Measurements from ENCODE around the gene GLIS2.
A peak's percentile ranks its signal among the peaks of the same experiment; 100 is the strongest.

GLIS2 gene

DNA sequence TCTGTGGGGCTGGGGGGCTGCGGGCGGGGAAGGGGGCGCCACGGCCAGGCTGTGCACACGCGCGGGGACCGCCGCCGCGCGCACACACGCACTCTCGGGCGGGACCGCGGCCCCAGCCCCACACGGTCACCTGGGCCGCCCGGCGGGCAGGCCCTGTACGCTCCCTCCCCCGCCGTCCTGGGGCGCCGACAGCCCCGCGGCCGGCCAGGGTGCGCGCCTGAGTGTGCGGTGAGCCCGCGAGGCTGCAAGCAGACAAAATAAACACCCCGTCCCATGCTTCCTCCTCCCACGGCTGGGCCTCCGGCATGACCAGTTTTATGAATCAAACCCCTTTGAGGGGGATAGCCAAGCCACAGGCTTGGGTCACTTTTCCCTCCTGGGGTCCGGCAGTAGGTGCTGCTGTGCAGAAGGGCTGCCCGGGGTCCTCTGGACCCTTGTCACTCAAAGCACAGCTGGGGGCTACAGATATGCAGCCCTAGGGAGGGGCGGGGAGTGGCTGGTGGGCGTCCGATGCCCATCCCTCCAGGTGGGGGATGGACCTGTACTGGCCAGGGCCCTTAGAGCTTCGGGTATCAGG is 56.2 kb downstream of the GLIS2 start:
- H3K4me3 ChIP-seq (replicated peaks; ENCODE audit: low read depth, low read length), result peak overlapping the region; percentile 97
- no peak for TF ChIP-seq CTCF (IDR thresholded peaks at IDR 0.05; ENCODE audit: low read length, missing control alignments)
- DNase-seq (ENCODE audit: low read depth), result no peak

- DNase-seq (ENCODE audit: low read depth), result peak; percentile 56
- peak overlapping the region; percentile 97 for H3K4me3 ChIP-seq (replicated peaks; ENCODE audit: low read depth, low read length)
- TF ChIP-seq CTCF (IDR thresholded peaks at IDR 0.05; ENCODE audit: low read length, missing control alignments), result no peak
Observed at GRCh38 chr16:4372578-4373355, 56.9 kb downstream of the GLIS2 start.

GRCh38 chr16:4373356-4373908 is 57.6 kb downstream of the GLIS2 start:
- TF ChIP-seq CTCF (IDR thresholded peaks at IDR 0.05; ENCODE audit: low read length, missing control alignments), result no peak
- H3K4me3 ChIP-seq (replicated peaks; ENCODE audit: low read depth, low read length), result peak overlapping the region; percentile 97
- DNase-seq (ENCODE audit: low read depth), result no peak

- DNase-seq (ENCODE audit: low read depth), result peak; percentile 96
- peak overlapping the region; percentile 97 for H3K4me3 ChIP-seq (replicated peaks; ENCODE audit: low read depth, low read length)
- TF ChIP-seq CTCF (IDR thresholded peaks at IDR 0.05; ENCODE audit: low read length, missing control alignments), result no peak
Observed at GRCh38 chr16:4373909-4374742, 58.3 kb downstream of the GLIS2 start.

GRCh38 chr16:4375717-4376116 is 59.9 kb downstream of the GLIS2 start:
- peak overlapping the region; percentile 30 for H3K4me3 ChIP-seq (replicated peaks; ENCODE audit: low read depth, low read length)
- no peak for DNase-seq (ENCODE audit: low read depth)
- TF ChIP-seq CTCF (IDR thresholded peaks at IDR 0.05; ENCODE audit: low read length, missing control alignments), result no peak

GRCh38 chr16:4376126-4376892 is 60.4 kb downstream of the GLIS2 start:
- peak; percentile 86 for DNase-seq (ENCODE audit: low read depth)
- H3K4me3 ChIP-seq (replicated peaks; ENCODE audit: low read depth, low read length), result peak overlapping the region; percentile 30
- no peak for TF ChIP-seq CTCF (IDR thresholded peaks at IDR 0.05; ENCODE audit: low read length, missing control alignments)
